ENCODE results near the gene RPUSD4. TPM values are rescaled to one million over a fixed set of nuclear protein-coding genes. Genes with fewer than 3 reads are reported as not detected.
A peak's percentile ranks its signal among the peaks of the same experiment; 100 is the strongest.
"Not testable (repeated sequence)": the region's sequence is repeated elsewhere in the genome, so short reads cannot be mapped to it uniquely, and the experiment has no call there.

Gene RPUSD4
- total RNA-seq, 2 experiments from 2014 or later: 29.1 to 36.2 TPM

DNA sequence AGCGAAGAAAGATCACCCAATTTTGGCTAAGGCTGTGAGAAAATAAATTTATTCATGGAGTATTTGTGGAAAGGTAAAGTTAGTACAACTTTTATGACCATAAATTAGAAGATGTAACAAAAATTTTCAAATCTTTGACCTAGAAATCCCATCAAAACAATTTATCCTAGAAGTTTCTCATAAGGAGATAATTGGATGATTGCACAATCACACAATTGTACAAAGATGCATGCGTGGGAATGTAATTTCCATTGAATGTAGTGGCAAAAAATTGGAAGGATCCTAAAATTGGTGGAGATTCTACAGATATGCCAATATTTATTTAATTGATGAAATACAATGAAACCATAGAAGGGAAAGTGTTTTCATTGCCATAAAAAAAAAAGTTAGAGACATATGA lies 45.7 kb upstream of the RPUSD4 start:
- H3K79me2 ChIP-seq (ENCODE audit: insufficient read depth, low read depth, low read length): no peaks in the 10 kb centered on the region
- no peak overlapping the region for H2AFZ ChIP-seq (ENCODE audit: low read length)
- H3K9me2 ChIP-seq (ENCODE audit: insufficient read depth, low read length): no peaks in the 10 kb centered on the region
- CTCF ChIA-PET (ENCODE audit: unreplicated experiment): no interaction called here
- POLR2A ChIA-PET: no interaction called here
- H3K4me1 ChIP-seq (ENCODE audit: insufficient read depth, low read length, poor library complexity, severe bottlenecking): no peaks in the 10 kb centered on the region
- TF ChIP-seq, protein P1, sequence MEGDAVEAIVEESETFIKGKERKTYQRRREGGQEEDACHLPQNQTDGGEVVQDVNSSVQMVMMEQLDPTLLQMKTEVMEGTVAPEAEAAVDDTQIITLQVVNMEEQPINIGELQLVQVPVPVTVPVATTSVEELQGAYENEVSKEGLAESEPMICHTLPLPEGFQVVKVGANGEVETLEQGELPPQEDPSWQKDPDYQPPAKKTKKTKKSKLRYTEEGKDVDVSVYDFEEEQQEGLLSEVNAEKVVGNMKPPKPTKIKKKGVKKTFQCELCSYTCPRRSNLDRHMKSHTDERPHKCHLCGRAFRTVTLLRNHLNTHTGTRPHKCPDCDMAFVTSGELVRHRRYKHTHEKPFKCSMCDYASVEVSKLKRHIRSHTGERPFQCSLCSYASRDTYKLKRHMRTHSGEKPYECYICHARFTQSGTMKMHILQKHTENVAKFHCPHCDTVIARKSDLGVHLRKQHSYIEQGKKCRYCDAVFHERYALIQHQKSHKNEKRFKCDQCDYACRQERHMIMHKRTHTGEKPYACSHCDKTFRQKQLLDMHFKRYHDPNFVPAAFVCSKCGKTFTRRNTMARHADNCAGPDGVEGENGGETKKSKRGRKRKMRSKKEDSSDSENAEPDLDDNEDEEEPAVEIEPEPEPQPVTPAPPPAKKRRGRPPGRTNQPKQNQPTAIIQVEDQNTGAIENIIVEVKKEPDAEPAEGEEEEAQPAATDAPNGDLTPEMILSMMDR (conservative IDR thresholded peaks at IDR 0.05; ENCODE audit: low read length): no peak
- no peak for TF ChIP-seq EZH2phosphoT487 (IDR thresholded peaks at IDR 0.05; ENCODE audit: borderline replicate concordance, low read depth, low read length)
- no peaks in the 10 kb centered on the region for H4K20me1 ChIP-seq (ENCODE audit: insufficient read depth, low read length)
- no peak overlapping the region for H3K27ac ChIP-seq (ENCODE audit: low read depth, low read length, poor library complexity, severe bottlenecking)
- no peak for DNase-seq (ENCODE audit: low spot score)
- peaks cover 81% of the 10 kb centered on the region for H3K36me3 ChIP-seq (ENCODE audit: insufficient read depth, low read length)
- TSS peak; percentile 44 for BruUV-seq (replicated peaks)
- no peaks in the 10 kb centered on the region for H3K9me3 ChIP-seq (ENCODE audit: low read length)
- no peak overlapping the region for H3K4me2 ChIP-seq (ENCODE audit: low read length)
- no peak overlapping the region for H3K4me3 ChIP-seq (ENCODE audit: low read depth, low read length, poor library complexity, severe bottlenecking)
- intact Hi-C loops (cut with micrococcal nuclease; ENCODE audit: unreplicated experiment): no loop called here

DNA sequence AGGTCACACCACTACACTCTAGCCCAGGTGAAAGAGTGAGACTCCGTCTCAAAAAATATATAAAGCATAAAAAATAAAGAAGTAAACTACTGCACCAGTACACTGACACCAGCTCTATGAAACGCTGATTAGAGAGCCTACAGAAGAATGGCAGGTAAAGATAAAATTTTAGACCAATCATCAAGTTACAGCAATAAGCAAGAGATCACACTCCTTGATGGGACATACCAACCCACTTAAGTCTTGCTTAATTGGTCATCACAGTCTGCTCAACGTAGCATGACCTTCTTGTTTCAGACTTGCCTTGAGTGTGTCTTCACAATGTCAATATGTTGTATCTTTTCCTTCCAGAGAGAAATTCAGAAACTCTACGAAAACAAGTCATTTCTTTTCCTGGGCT lies 44.8 kb upstream of the RPUSD4 start:
- DNase-seq (ENCODE audit: low spot score): no peak
- intact Hi-C loops (cut with micrococcal nuclease; ENCODE audit: unreplicated experiment): no loop called here
- Histone ChIP-seq H3K36me3 (ENCODE audit: insufficient read depth, low read length) (peaks cover 76% of the 10 kb centered on the region), H3K9me3 (ENCODE audit: low read length) (no peaks in the 10 kb centered on the region), H3K4me3 (ENCODE audit: low read depth, low read length, poor library complexity, severe bottlenecking) (no peak overlapping the region), H3K4me1 (ENCODE audit: insufficient read depth, low read length, poor library complexity, severe bottlenecking) (no peaks in the 10 kb centered on the region), H3K79me2 (ENCODE audit: insufficient read depth, low read depth, low read length) (no peaks in the 10 kb centered on the region), H2AFZ (ENCODE audit: low read length) (no peak overlapping the region), H3K9me2 (ENCODE audit: insufficient read depth, low read length) (no peaks in the 10 kb centered on the region), H3K4me2 (ENCODE audit: low read length) (no peak overlapping the region), H4K20me1 (ENCODE audit: insufficient read depth, low read length) (no peaks in the 10 kb centered on the region), H3K27ac (ENCODE audit: low read depth, low read length, poor library complexity, severe bottlenecking) (no peak overlapping the region)
- BruUV-seq (replicated peaks): no TSS peak
- TF ChIP-seq EZH2phosphoT487 (IDR thresholded peaks at IDR 0.05; ENCODE audit: borderline replicate concordance, low read depth, low read length): no peak
- TF ChIP-seq, protein P1 (conservative IDR thresholded peaks at IDR 0.05; ENCODE audit: low read length): no peak
- ChIA-PET POLR2A (interaction anchor here (0.6 kb wide), 2 partner anchors 236 to 626 kb away, joined by 3 to 6 read pairs; no protein-coding TSS in a partner anchor), CTCF (ENCODE audit: unreplicated experiment) (no interaction called here)

DNA sequence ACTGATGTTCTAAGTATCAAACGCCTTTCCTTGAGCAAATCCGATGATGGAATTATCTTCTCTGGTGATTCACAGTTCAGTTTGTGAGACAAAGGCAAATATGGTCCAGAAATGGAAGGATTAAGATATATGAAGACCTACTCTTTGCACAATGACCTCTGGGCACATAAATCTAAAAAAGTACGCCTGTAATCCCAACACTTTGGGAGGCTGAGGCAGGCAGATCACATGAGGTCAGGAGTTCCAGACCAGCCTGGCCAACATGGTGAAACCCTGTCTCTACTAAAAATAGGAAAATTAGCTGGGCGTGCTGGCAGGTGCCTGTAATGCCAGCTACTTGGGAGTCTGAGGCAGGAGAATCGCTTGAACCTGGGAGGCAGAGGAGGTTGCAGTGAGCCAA lies 44.1 kb upstream of the RPUSD4 start:
- H3K9me2 ChIP-seq (ENCODE audit: insufficient read depth, low read length); DNase-seq (ENCODE audit: low spot score); H3K79me2 ChIP-seq (ENCODE audit: insufficient read depth, low read depth, low read length); H4K20me1 ChIP-seq (ENCODE audit: insufficient read depth, low read length); CTCF ChIA-PET (ENCODE audit: unreplicated experiment); POLR2A ChIA-PET; H3K4me3 ChIP-seq (ENCODE audit: low read depth, low read length, poor library complexity, severe bottlenecking); BruUV-seq (replicated peaks); H3K4me1 ChIP-seq (ENCODE audit: insufficient read depth, low read length, poor library complexity, severe bottlenecking); H2AFZ ChIP-seq (ENCODE audit: low read length); intact Hi-C loops (cut with micrococcal nuclease; ENCODE audit: unreplicated experiment); H3K9me3 ChIP-seq (ENCODE audit: low read length); H3K27ac ChIP-seq (ENCODE audit: low read depth, low read length, poor library complexity, severe bottlenecking); H3K4me2 ChIP-seq (ENCODE audit: low read length): not testable (repeated sequence)
- H3K36me3 ChIP-seq (ENCODE audit: insufficient read depth, low read length): peaks cover 72% of the 10 kb centered on the region
